ENCODE data around the gene CLDND1.

DNA sequence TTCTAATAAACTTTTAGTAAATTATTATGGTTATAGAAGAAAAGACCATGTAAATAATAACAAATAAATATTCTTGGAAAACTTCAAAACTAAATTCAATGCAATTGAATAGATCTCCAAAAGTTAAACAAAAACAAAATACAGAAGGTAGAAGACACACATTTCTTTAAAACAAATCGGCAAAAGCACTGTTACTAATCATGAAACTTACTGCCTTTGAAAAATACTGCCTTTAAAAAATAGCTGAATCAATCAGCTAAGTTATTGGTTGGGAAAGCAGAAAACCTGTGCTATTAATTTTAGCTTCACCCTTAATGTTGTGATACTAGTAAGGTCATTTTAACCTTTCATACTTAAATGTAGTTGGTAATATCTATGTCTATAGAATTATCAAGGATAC lies 12.0 kb upstream of the CLDND1 start:
- TF ChIP-seq, protein P1, sequence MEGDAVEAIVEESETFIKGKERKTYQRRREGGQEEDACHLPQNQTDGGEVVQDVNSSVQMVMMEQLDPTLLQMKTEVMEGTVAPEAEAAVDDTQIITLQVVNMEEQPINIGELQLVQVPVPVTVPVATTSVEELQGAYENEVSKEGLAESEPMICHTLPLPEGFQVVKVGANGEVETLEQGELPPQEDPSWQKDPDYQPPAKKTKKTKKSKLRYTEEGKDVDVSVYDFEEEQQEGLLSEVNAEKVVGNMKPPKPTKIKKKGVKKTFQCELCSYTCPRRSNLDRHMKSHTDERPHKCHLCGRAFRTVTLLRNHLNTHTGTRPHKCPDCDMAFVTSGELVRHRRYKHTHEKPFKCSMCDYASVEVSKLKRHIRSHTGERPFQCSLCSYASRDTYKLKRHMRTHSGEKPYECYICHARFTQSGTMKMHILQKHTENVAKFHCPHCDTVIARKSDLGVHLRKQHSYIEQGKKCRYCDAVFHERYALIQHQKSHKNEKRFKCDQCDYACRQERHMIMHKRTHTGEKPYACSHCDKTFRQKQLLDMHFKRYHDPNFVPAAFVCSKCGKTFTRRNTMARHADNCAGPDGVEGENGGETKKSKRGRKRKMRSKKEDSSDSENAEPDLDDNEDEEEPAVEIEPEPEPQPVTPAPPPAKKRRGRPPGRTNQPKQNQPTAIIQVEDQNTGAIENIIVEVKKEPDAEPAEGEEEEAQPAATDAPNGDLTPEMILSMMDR (IDR thresholded peaks at IDR 0.05) = no peak
- no peak for TF ChIP-seq ZFX (IDR thresholded peaks at IDR 0.05; ENCODE audit: borderline replicate concordance)

All from 22Rv1 (cell line).